ENCODE measurements around the gene SIK2. TPM values are rescaled to one million over a fixed set of nuclear protein-coding genes. Genes with fewer than 3 reads are reported as not detected.

The SIK2 gene
- total and polyA plus RNA-seq, 2 donors (not counting 1 experiment from before 2014, with no cell fraction given), result 4.9 to 21.8 TPM

DNA sequence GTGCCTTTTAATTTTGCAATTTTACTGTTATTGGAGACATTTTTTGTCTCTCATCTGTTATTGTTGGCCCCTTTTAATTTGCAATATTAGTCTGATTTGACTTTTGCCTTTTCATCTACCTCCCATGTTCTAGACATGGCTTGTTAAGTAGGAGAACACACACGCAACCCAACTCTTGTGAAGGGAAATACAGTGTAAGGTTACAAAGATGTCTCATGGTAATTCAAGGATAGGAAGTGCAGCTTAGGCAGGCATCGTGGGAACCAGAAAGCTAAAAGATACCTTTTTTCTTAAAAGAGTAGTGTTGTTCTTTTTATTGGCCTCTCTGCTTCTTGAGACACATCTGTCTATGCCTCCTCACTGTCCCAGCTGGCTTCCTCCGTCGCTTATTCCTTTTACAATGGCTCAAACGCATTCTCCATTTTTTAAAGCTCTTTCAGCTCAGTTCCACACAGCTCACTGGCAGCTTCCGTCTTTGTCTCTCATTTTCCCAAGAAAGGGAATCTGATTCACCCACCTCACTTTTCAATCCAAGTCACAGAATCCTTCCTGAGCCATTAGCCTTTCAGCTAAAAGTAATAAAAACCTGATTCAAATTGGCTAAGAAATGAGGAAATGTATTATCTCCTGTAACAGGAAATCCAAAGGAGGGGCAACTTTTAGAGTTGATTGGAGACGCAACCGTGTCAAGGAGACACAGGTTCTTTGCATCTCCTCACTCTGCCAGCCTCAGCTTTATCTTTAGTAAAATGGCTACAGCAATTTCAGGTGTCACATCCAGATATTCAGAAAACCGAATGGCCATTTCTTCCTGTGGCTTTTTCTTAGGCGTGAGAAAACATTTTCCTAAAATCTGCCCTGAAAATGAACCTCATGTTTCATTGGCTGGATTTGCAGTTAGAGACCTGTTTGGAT lies 57.2 kb downstream of the SIK2 start:
- DNase-seq (no peak), ATAC-seq (ENCODE audit: low read depth) (no peak)
- ChIA-PET POLR2A (no interaction called here), CTCF (interaction anchor here (1.0 kb wide), 1 partner anchor 10 kb away, joined by 4 read pairs; no protein-coding TSS in a partner anchor)
- no peaks in the 10 kb centered on the region for H3K9me3 ChIP-seq (ENCODE audit: control extremely low read depth in 1 of 3, control insufficient read depth in 2 of 3, insufficient read depth in 1 of 3, low read length in 2 of 3)
- Mint-ChIP-seq H3K9me3 (ENCODE audit: insufficient read depth) (no peaks in the 10 kb centered on the region), H3K27ac (no peak overlapping the region), H3K4me3 (no peak overlapping the region), H3K4me1 (peaks cover 3% of the 10 kb centered on the region), H3K27me3 (no peaks in the 10 kb centered on the region)
- WGBS (ENCODE audit: insufficient coverage), result 93% methylated on average over 8 of the region's 10 CpGs
- no peak overlapping the region for H3K4me3 ChIP-seq (ENCODE audit: control extremely low read depth in 1 of 5, extremely low read depth in 1 of 5, insufficient read depth in 1 of 5, low read depth in 2 of 5, low read length in 4 of 5)
- no peak overlapping the region for H3K9ac ChIP-seq (ENCODE audit: low read length)
- no peak overlapping the region for H2AFZ ChIP-seq (ENCODE audit: insufficient read depth, low read depth, low read length, poor library complexity, severe bottlenecking)
- H3K36me3 ChIP-seq (replicated peaks in 1 of 2; ENCODE audit: control extremely low read depth in 1 of 2, control insufficient read depth in 1 of 2, extremely low read depth in 1 of 2, insufficient read depth in 2 of 2, low read length in 1 of 2), result peaks cover 0 to 2% of the 10 kb centered on the region in 2 experiments
- H3K79me2 ChIP-seq (ENCODE audit: control insufficient read depth, insufficient read depth, low read length), result peaks cover 19% of the 10 kb centered on the region
- H3K4me1 ChIP-seq (ENCODE audit: control insufficient read depth in 2 of 2, insufficient read depth in 2 of 2, low read length in 2 of 2), result no peaks in the 10 kb centered on the region
- intact Hi-C loops (cut with micrococcal nuclease), result no loop called here
- TF ChIP-seq, protein P1, sequence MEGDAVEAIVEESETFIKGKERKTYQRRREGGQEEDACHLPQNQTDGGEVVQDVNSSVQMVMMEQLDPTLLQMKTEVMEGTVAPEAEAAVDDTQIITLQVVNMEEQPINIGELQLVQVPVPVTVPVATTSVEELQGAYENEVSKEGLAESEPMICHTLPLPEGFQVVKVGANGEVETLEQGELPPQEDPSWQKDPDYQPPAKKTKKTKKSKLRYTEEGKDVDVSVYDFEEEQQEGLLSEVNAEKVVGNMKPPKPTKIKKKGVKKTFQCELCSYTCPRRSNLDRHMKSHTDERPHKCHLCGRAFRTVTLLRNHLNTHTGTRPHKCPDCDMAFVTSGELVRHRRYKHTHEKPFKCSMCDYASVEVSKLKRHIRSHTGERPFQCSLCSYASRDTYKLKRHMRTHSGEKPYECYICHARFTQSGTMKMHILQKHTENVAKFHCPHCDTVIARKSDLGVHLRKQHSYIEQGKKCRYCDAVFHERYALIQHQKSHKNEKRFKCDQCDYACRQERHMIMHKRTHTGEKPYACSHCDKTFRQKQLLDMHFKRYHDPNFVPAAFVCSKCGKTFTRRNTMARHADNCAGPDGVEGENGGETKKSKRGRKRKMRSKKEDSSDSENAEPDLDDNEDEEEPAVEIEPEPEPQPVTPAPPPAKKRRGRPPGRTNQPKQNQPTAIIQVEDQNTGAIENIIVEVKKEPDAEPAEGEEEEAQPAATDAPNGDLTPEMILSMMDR (IDR thresholded peaks at IDR 0.05), result no peak
- TF ChIP-seq EZH2 (IDR thresholded peaks at IDR 0.05; ENCODE audit: borderline replicate concordance, insufficient read depth, low read depth, low read length, poor library complexity, severe bottlenecking), result no peak
- no peak overlapping the region for H3K27ac ChIP-seq (ENCODE audit: low read length in 2 of 2)
- no peak overlapping the region for H3K4me2 ChIP-seq (replicated peaks; ENCODE audit: low read depth, low read length, poor library complexity, severe bottlenecking)
- H3K27me3 ChIP-seq (replicated peaks in 1 of 4; ENCODE audit: control extremely low read depth in 1 of 4, control insufficient read depth in 3 of 4, insufficient read depth in 4 of 4, low read length in 3 of 4), result no peaks in the 10 kb centered on the region
- H4K20me1 ChIP-seq (ENCODE audit: control insufficient read depth, insufficient read depth, low read length, poor library complexity, severe bottlenecking), result no peaks in the 10 kb centered on the region

DNA sequence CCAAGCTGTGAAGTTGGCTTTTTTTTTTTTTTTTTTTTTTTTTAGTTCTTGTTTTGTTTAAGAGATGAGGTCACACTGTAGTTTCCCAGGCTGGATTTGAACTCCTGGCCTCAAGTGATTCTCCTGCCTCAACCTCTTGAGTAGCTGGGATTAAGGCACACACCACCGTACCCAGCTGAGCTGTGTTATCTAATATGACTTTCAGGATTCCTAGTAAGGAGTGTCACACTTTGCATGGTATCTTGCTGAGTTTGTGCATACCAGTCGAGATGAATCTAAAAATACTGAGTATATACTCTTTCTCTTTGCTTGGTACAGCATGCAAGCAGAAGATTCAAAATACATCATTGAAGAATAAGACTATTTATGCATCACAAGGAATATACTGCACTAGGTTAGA lies 58.6 kb downstream of the SIK2 start:
- ChIA-PET POLR2A (no interaction called here), CTCF (no interaction called here)
- Mint-ChIP-seq H3K4me3 (no peak overlapping the region), H3K27me3 (no peaks in the 10 kb centered on the region), H3K9me3 (ENCODE audit: insufficient read depth) (no peaks in the 10 kb centered on the region), H3K4me1 (peaks cover 3% of the 10 kb centered on the region), H3K27ac (no peak overlapping the region)
- Histone ChIP-seq H3K79me2 (ENCODE audit: control insufficient read depth, insufficient read depth, low read length) (peaks cover 25% of the 10 kb centered on the region), H3K27me3 (replicated peaks in 1 of 4; ENCODE audit: control extremely low read depth in 1 of 4, control insufficient read depth in 3 of 4, insufficient read depth in 4 of 4, low read length in 3 of 4) (no peaks in the 10 kb centered on the region), H4K20me1 (ENCODE audit: control insufficient read depth, insufficient read depth, low read length, poor library complexity, severe bottlenecking) (no peaks in the 10 kb centered on the region), H3K27ac (ENCODE audit: low read length in 2 of 2) (no peak overlapping the region), H3K9me3 (ENCODE audit: control extremely low read depth in 1 of 3, control insufficient read depth in 2 of 3, insufficient read depth in 1 of 3, low read length in 2 of 3) (no peaks in the 10 kb centered on the region), H3K4me2 (replicated peaks; ENCODE audit: low read depth, low read length, poor library complexity, severe bottlenecking) (no peak overlapping the region), H3K4me1 (ENCODE audit: control insufficient read depth in 2 of 2, insufficient read depth in 2 of 2, low read length in 2 of 2) (no peaks in the 10 kb centered on the region), H2AFZ (ENCODE audit: insufficient read depth, low read depth, low read length, poor library complexity, severe bottlenecking) (no peak overlapping the region), H3K36me3 (replicated peaks in 1 of 2; ENCODE audit: control extremely low read depth in 1 of 2, control insufficient read depth in 1 of 2, extremely low read depth in 1 of 2, insufficient read depth in 2 of 2, low read length in 1 of 2) (peaks cover 0 to 2% of the 10 kb centered on the region in 2 experiments), H3K9ac (ENCODE audit: low read length) (no peak overlapping the region), H3K4me3 (ENCODE audit: control extremely low read depth in 1 of 5, extremely low read depth in 1 of 5, insufficient read depth in 1 of 5, low read depth in 2 of 5, low read length in 4 of 5) (no peak overlapping the region)
- TF ChIP-seq, protein P1 (IDR thresholded peaks at IDR 0.05), result no peak
- TF ChIP-seq EZH2 (IDR thresholded peaks at IDR 0.05; ENCODE audit: borderline replicate concordance, insufficient read depth, low read depth, low read length, poor library complexity, severe bottlenecking), result no peak
- DNase-seq (no peak), ATAC-seq (ENCODE audit: low read depth) (no peak)
- WGBS (ENCODE audit: insufficient coverage), result 100% methylated on average over 1 of the region's 2 CpGs
- intact Hi-C loops (cut with micrococcal nuclease), result no loop called here
